GM10248 (cell line): Measurements from ENCODE around the gene GFOD1.

Source experiments
- CTCF ChIA-PET: fragments of 300-600 bp; sonication (Branson Sonifier 250); formaldehyde crosslinking; extraction: SDS; loops from one replicate; lab custom pipeline; 2021; ENCODE audit warnings: antibody characterized with exemption; lab: Yijun Ruan, JAX
- POLR2A ChIA-PET: fragments of 350-650 bp; sonication (Branson Sonifier 250); formaldehyde crosslinking; extraction: SDS; loops from one replicate; lab custom pipeline; 2020; ENCODE audit warnings: antibody characterized with exemption; lab: Yijun Ruan, JAX
- DNase-seq: peaks from one replicate; pipeline ENCODE4 v3.0.0; 2012; ENCODE audit errors: extremely low spot score
- TF ChIP-seq, protein P1 (sequence below): IDR thresholded peaks from 2 replicates; pipeline ENCODE4 v1.5.1; 2012; ENCODE audit warnings: mild to moderate bottlenecking, low read depth; ENCODE audit errors: extremely low read depth, missing control alignments, control extremely low read depth

The GFOD1 gene

DNA sequence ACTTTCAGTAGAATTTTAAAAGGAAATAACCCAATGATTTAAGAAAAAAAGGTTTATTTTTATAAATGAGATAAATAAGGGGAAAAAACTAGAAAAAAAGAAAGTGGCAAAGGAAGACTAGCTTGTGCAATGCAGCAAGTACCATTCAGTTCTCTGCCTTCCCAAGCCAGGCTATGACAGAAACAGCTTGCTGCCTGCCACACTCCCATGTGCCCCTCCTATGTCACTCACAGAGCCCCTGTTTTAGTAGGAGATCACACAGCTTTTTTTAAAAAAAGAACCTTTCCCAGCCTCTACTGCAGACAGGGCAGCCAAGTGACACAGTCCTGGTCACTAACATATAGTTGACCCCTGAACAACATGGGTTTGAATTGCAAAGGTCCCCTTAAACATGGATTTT lies 172.6 kb downstream of the GFOD1 start:
- DNase-seq: no peak
- POLR2A ChIA-PET: no interaction called here
- CTCF ChIA-PET: interaction anchor here (1.0 to 1.9 kb wide), 8 partner anchors 10 to 137 kb away, joined by 3 to 7 read pairs (median 4); partner anchors contain the start of gene TBC1D7
- TF ChIP-seq, protein P1, sequence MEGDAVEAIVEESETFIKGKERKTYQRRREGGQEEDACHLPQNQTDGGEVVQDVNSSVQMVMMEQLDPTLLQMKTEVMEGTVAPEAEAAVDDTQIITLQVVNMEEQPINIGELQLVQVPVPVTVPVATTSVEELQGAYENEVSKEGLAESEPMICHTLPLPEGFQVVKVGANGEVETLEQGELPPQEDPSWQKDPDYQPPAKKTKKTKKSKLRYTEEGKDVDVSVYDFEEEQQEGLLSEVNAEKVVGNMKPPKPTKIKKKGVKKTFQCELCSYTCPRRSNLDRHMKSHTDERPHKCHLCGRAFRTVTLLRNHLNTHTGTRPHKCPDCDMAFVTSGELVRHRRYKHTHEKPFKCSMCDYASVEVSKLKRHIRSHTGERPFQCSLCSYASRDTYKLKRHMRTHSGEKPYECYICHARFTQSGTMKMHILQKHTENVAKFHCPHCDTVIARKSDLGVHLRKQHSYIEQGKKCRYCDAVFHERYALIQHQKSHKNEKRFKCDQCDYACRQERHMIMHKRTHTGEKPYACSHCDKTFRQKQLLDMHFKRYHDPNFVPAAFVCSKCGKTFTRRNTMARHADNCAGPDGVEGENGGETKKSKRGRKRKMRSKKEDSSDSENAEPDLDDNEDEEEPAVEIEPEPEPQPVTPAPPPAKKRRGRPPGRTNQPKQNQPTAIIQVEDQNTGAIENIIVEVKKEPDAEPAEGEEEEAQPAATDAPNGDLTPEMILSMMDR: no peak

GRCh38 chr6:13311155-13311554 lies 176.2 kb downstream of the GFOD1 start:
- ChIA-PET CTCF (interaction anchor here (1.5 to 1.7 kb wide), 3 partner anchors 11 to 17 kb away, joined by 3 to 7 read pairs (median 6); partner anchors contain the start of gene TBC1D7), POLR2A (no interaction called here)
- DNase-seq: no peak
- TF ChIP-seq, protein P1: no peak

DNA sequence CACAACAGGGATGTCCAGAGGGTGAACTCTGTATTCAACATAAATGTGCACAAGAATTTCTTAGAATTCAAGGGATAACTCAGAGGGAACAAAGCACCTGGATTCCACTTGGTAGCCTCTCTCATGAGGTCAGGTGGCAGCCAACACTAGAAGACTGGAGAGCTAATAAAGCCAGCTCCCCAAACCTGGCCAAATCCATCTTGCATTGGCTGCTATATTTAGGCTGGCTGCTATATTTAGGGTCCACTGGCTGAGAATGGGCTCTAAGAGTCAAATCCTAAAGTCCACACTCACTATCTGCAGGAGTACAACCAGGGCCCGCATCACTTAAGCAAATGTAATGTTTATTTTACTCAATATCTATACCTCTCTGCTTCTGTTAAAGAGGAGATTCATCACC lies 179.1 kb downstream of the GFOD1 start:
- CTCF ChIA-PET: interaction anchor here (1.5 to 1.8 kb wide), 3 partner anchors 10 to 21 kb away, joined by 4 to 6 read pairs (median 5); no protein-coding TSS in a partner anchor

More for the DNA sequence above, 179.1 kb downstream of the GFOD1 start:
- TF ChIP-seq, protein P1: no peak
- POLR2A ChIA-PET: no interaction called here
- DNase-seq: no peak
